ENCODE results near the gene NFS1.

- no peak for TF ChIP-seq CTCF (IDR thresholded peaks at IDR 0.05)
- TF ChIP-seq ZFX (IDR thresholded peaks at IDR 0.05; ENCODE audit: borderline replicate concordance): no peak
Observed at GRCh38 chr20:35632539-35633115, 66.5 kb downstream of the NFS1 start.

Data from 22Rv1 (cell line).